Testis (tissue), 3 donors: Measurements from ENCODE around the gene CLSTN1. TPM values are rescaled to one million over a fixed set of nuclear protein-coding genes. Genes with fewer than 3 reads are reported as not detected.
A peak's percentile ranks its signal among the peaks of the same experiment; 100 is the strongest.

Source experiments
- DNase-seq: peaks from one replicate; pipeline ENCODE4 v3.0.0-alpha.2; 2019
- H3K27ac ChIP-seq, 2 donors: fragments of 200-600 bp; sonication (generic); one replicate each; pipeline ENCODE4 v1.5.1; 2019
- H3K27me3 ChIP-seq: fragments of 200-600 bp; sonication (generic); one replicate; pipeline ENCODE4 v1.5.1; 2019
- H3K36me3 ChIP-seq: fragments of 200-600 bp; sonication (generic); one replicate; pipeline ENCODE4 v1.5.1; 2017; ENCODE audit warnings: low read depth; ENCODE audit errors: missing control alignments
- H3K4me1 ChIP-seq: fragments of 200-600 bp; sonication (generic); one replicate; pipeline ENCODE4 v1.5.1; 2019
- H3K4me3 ChIP-seq, 2 donors: fragments of 200-600 bp; sonication (generic); one replicate each; pipeline ENCODE4 v1.5.1; 2017 to 2019
- H3K9me3 ChIP-seq: fragments of 200-600 bp; sonication (generic); one replicate; pipeline ENCODE4 v1.5.1; 2017
- POLR2A ChIP-seq: fragments of 450-650 bp; IDR thresholded peaks from one replicate; pipeline ENCODE4 v1.6.1; 2017; ENCODE audit warnings: antibody characterized with exemption, mild to moderate bottlenecking, moderate library complexity
- WGBS, 2 donors: methylation state at CpG; one replicate each; pipeline ENCODE4 v1.1.5; 2018; 5-methylcytosine and 5-hydroxymethylcytosine counted together
- intact Hi-C: fragments of 100-400 bp; cut with DNase I; formaldehyde crosslinking; loops from one replicate; pipeline ENCODE4 v1.15.1; 2023; ENCODE audit warnings: low total_unique reads
- polyA plus RNA-seq: library from polyadenylated mRNA; stranded (reverse); fragments of 350-450 nt; fragmentation: Illumina TruSeq; extraction: RNeasy Lipid Tissue Mini Kit (QIAGEN cat#74804); gene quantifications from one replicate; pipeline ENCODE4 v1.2.3, GENCODE V29; 2014; ENCODE audit warnings: low read depth, low replicate concordance; ENCODE audit not compliant: insufficient read depth
- total RNA-seq, 2 donors: library from RNA; depleted of rRNA; stranded (reverse); fragments of >200 nt; gene quantifications; one replicate each; pipeline ENCODE4 v1.2.3, GENCODE V29; 2016
- TF ChIP-seq, protein P1 (sequence below), 3 experiments: fragments of 450-650 bp in 2 of 3; fragments of 200-600 bp in 1 of 3; sonication (generic) in 1 of 3; IDR thresholded peaks; one replicate each; pipeline ENCODE4 v1.5.1; 2016 to 2019; ENCODE audit warnings: antibody characterized with exemption in 3 of 3, mild to moderate bottlenecking in 2 of 3, moderate library complexity in 1 of 3

The CLSTN1 gene
- total and polyA plus RNA-seq, 3 donors from 2014 or later: 52.6 to 70.2 (median 60.4) TPM

DNA sequence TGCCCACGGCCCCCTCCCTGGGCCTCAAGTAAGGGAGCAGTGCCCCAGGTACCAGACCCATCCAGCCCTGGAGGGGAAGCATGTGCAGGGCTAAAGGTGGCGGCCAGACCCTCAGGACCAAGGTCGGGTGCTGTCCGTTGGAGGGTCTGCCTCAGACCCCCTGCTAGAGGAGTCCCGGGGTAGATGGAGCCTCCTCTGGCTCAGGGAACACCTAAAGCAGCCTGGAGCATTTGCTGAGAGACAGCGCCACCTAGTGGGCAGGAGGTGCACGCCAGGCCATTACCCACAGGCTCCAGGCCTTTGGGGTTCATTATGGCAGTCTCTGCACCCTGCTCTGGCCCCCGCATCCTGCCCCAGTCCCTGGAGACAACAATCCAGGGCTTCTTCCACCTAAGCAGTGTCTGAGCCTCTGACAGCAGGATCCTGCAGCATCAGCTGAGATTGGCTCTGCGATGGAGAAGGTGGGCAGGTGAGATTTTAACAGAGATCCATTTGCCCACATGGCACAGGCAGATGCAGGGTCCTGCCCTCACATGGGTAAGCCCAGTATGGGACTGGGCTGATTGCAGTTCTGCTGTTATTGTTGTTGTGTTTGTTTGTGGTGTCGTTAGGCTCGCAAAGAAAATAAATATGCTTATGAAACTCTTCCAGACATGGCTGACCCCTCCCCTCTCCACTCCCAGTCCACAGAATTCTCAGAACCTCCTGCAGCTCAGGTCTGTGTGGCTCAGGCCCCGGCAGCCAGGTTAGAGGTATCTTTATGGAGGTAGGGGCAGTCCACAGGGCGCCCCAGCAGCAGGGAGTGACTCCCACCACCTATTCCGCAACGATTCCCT, 43.9 kb upstream of the CLSTN1 start:
- Histone ChIP-seq H3K9me3 (no peaks in the 10 kb centered on the region), H3K4me3 (no peak overlapping the region), H3K27me3 (no peaks in the 10 kb centered on the region), H3K4me1 (peaks cover 3% of the 10 kb centered on the region), H3K36me3 (no peaks in the 10 kb centered on the region), H3K27ac (no peak overlapping the region)
- TF ChIP-seq, protein P1, sequence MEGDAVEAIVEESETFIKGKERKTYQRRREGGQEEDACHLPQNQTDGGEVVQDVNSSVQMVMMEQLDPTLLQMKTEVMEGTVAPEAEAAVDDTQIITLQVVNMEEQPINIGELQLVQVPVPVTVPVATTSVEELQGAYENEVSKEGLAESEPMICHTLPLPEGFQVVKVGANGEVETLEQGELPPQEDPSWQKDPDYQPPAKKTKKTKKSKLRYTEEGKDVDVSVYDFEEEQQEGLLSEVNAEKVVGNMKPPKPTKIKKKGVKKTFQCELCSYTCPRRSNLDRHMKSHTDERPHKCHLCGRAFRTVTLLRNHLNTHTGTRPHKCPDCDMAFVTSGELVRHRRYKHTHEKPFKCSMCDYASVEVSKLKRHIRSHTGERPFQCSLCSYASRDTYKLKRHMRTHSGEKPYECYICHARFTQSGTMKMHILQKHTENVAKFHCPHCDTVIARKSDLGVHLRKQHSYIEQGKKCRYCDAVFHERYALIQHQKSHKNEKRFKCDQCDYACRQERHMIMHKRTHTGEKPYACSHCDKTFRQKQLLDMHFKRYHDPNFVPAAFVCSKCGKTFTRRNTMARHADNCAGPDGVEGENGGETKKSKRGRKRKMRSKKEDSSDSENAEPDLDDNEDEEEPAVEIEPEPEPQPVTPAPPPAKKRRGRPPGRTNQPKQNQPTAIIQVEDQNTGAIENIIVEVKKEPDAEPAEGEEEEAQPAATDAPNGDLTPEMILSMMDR (IDR thresholded peaks at IDR 0.05): peak; percentile 91 to 97 (median 91)
- TF ChIP-seq POLR2A: no peak
- DNase-seq: peak; percentile 91
- intact Hi-C loops: loop anchor here (10.0 kb wide), 2 partner anchors 83 to 243 kb away; no protein-coding TSS in a partner anchor
- 52 to 70% methylated on average over 4 to 15 of the region's 15 CpGs for WGBS, 2 donors

DNA sequence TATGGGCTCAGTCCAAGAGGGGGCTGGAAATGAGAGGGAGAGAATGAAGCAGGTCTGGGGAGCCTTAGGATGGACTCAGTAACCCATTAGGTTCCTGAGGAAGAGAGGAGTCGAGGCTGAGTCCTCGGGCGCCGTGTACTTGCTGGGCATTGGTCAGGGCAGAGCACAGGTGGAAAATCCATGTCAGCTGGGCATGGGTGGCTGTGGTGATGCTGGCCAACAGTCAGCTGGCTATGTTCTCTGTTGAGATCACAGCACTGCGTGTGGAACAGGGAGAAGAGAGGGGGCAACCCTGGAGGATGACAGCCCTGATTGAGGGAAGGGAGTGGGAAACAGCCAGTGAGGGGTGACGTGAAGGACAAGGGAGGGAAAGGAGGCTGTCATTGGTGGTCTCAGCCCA, 43.1 kb upstream of the CLSTN1 start:
- no peak for DNase-seq
- H3K27me3 ChIP-seq: no peaks in the 10 kb centered on the region
- no peak overlapping the region for H3K27ac ChIP-seq
- intact Hi-C loops: loop anchor here (10.0 kb wide), 2 partner anchors 82 to 242 kb away; no protein-coding TSS in a partner anchor
- no peak for TF ChIP-seq POLR2A
- TF ChIP-seq, protein P1 (IDR thresholded peaks at IDR 0.05): no peak
- no peak overlapping the region for H3K4me3 ChIP-seq
- H3K36me3 ChIP-seq: no peaks in the 10 kb centered on the region
- WGBS, 2 donors: 87 to 95% methylated on average over 6 of the region's 6 CpGs
- H3K4me1 ChIP-seq: peaks cover 3% of the 10 kb centered on the region
- H3K9me3 ChIP-seq: no peaks in the 10 kb centered on the region

DNA sequence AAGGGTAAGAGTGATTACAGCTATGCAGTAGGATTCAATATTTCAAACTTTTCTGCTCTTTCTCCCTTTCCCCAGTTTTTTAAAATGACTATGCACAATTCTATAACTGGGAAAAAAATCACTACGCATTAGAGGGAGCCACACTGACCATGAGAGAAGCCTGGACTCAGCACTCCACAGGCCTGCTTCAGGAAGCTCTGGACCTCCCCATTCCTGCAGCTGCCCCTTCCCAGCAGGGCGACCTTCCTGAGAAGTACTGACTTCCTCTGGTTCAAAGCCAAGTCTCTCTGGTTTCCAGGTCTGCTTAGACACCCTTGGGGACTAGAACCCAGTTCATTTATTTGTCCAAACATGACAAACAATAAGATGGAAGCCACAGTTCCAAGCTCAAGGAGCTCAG, 42.0 kb upstream of the CLSTN1 start:
- DNase-seq: no peak
- intact Hi-C loops: loop anchor here (10.0 kb wide), 2 partner anchors 81 to 241 kb away; no protein-coding TSS in a partner anchor
- Histone ChIP-seq H3K4me3 (no peak overlapping the region), H3K4me1 (peaks cover 3% of the 10 kb centered on the region), H3K9me3 (no peaks in the 10 kb centered on the region), H3K27ac (no peak overlapping the region), H3K27me3 (no peaks in the 10 kb centered on the region), H3K36me3 (no peaks in the 10 kb centered on the region)
- WGBS, 2 donors: 51 to 73% methylated on average over 2 of the region's 2 CpGs
- TF ChIP-seq, protein P1 (IDR thresholded peaks at IDR 0.05): no peak

DNA sequence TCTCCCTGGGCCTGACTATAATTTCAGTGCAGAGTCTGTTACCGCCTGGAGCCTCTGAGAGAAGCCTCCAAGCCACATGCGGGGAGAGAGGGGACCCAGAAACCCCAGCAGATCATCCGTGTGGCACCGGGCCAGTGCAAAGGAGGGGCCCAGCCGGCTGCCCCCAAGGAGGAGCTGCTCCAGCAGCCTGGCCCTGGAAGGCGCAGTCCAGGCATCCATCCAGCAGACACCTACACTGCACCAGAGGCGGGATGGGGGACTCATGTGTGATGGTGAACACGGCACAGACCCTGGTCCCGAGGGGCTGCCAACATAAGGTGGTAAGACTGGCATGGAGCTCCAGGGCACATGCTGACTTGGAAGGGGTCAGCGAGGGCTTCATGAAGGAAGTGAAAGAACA, 39.6 kb upstream of the CLSTN1 start:
- Histone ChIP-seq H3K4me1 (peaks cover 3% of the 10 kb centered on the region), H3K27ac (no peak overlapping the region), H3K27me3 (no peaks in the 10 kb centered on the region), H3K4me3 (no peak overlapping the region), H3K9me3 (no peaks in the 10 kb centered on the region), H3K36me3 (no peaks in the 10 kb centered on the region)
- TF ChIP-seq, protein P1 (IDR thresholded peaks at IDR 0.05): no peak
- TF ChIP-seq POLR2A: no peak
- intact Hi-C loops: loop anchor here (10.0 kb wide), 2 partner anchors 79 to 239 kb away; no protein-coding TSS in a partner anchor
- WGBS, 2 donors: 74 to 84% methylated on average over 3 to 10 of the region's 10 CpGs
- no peak for DNase-seq
